8988T (cell line): ENCODE measurements around the gene USP14.

Source experiments
- DNase-seq: peaks from one replicate; pipeline ENCODE4 v3.0.0; 2011

Gene USP14

DNA sequence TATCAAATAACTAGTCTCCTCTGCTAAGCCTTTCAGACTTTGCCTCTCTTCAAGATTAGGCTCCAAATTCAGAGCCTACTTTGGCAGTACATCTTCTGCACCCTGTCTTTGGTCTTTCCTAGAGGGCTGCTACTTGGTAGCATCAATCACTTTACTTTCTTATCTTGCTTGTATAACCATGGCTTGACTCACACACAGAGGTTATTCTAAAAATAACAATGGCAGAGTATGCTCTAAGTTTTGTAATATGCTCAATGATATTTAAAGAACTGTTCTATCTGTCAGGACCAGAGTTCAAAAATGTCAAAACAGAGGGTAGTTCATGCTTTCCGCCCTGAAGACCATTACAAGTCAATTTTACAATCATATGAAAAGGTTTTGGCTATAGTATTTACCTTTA, 81.8 kb downstream of the USP14 start:
- no peak for DNase-seq

DNA sequence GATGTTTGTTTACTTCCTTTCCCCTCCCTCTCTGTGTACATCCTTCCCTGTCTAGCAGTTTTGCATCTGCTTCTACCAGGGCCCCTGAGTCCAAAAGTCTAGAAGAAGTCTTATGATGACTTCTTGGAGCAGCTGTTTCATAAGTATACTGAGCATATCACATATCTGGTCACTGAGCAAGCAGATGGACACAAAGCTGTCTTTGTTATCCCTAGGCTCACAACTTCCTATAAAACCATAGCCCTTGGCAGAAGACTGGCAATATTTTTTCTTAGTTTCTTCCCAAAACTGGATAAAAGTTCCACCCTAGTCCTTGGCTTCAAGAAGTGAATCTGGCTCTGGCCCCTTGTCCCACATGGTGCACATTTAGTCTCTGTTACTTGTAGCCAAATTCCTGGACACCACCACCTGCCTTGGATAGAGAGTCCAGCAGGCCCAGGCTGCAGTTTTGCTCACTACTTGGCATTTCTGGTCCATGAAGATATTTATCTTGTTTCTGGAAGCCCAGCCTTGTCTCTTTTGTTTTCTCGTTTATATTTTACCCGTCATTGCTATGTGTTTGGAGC, 87.0 kb downstream of the USP14 start:
- DNase-seq: no peak

DNA sequence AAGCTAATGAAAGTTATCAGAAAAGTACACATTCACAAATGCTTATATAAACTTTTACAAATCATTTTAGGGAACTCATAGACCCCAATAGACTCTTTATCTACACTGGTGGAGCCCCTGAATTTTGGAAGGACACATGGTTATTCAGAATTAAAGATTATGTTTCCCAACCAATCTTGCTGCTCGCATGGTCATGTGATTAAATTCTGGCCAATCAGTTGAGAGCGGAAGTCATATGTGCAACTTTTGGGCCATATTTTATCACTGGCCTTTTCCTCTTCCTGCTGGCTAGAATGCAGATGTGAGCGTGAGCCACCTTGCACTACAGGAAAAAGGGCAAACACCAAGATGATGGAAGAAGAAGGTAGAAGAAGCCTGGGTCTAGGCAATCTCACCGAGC, 89.7 kb downstream of the USP14 start:
- DNase-seq: no peak

DNA sequence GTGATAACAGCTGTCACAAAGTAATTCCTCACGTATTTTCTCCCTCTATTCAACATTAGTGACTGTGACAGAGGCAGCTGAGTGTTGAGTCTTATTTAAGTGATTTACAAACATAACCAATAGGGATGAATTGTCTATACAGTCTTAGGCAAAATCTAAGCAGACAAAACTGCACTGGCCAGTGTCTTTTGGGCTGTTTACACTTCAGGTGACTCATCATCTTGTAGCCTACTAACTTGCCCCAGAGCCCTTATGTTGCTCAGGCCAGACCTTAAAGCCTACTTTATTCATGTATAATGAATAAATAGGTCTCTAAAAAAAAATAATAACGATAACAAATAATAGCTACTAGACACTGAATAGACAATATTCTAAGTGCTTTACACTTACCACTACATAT, 92.3 kb downstream of the USP14 start:
- no peak for DNase-seq

DNA sequence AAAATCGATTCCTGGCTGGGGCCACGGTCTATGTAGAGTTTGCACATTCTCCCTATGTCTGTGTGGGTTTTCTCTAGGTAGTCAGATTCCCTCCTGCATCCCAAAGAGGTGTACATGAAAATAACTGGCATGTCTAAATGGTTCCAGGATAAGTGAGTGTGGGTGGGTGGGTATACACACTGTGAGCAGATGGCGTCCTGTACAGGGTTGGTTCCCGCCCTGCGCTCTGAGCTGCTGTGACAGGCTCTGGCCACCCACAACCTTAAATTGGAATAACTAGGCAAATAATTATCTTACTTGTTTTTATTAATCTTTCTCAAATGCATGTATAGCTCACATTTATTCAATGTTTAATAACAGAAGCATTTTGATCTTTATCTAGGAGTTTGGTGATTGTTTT, 93.2 kb downstream of the USP14 start:
- DNase-seq: no peak

DNA sequence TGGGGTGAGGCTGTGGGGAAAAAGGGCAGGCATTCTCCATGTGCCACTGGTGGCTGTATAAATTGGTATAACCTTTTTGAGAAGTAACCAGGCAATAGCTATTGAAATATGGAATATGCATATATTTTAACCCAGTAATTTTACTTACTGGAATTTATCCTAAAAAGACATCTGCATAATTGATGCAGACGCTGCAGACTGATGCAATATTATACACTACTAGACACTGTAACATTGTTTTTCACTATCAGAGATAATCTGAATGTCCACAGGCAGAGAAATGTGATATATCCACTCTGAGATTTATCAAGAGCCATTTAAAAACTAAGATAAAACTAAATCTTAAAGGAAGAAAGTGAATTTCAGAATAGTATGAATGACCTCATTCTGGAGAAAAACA, 94.8 kb downstream of the USP14 start:
- DNase-seq: no peak

DNA sequence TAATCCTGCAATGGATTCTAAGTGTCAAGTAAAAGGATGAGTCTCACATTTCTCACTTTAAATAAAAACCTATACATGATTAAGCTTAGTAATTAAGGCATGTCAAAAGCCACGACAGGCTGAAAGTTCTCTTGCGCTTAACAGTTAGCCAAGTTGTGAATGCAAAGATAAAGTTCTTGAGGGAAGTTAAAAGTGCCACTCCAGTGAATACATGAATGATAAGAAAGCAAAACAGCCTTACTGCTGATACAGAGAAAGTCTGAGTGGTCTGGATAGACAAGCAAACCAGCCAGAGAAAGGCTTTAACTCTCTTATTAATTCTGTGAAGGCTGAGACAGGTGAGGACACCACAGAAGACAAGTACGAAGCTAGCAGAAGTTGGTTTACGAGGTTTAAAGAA, 96.8 kb downstream of the USP14 start:
- no peak for DNase-seq

DNA sequence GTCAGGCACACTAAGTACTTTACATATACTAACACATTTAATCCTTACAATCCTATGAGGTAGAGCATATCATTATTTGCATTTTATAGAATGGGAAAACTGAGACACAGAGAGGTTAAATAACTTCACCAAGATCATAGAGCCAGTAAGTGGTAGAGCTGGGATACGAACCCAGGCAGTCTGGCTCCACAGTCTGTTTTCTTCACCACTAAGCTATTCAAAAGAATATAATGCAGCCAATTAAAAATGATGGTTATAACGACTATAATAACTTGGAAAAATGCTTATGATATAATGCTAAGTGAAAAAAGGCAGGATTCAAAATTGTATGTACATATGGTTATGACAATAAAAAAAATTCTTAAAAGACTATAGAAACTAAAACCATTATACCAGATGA, 102.2 kb downstream of the USP14 start:
- DNase-seq: no peak

DNA sequence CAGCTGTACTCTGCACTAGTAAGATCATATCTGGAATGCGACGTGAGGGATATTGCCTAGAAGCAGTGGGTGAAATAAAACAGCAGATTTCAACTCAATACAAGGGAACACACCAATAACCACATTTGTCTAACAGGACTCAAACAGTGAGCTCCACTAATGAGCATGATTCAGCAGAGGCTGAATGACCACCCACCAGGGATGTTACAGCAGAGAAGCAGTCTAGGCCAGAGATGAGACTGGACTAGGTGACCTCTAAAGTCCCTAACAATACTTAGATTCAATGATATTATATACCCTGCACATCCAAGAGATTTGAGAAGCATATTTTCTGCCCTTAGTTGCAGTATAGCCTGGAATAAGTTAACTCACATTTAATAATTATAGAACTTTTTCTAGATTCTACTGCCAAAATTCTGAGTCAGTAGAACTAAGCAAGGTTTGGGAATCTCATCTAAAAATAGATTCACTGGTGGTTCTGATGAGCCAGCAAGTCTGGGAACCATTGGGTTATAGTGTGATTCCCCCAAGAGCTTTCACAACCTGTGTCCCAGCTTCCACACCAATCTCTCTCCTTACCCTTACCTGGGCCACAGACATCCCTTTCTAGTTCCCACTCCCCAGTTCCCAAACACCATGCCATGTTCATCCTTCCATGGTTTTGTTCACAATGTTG, 103.2 kb downstream of the USP14 start:
- no peak for DNase-seq
